HepG2 (cell line): ENCODE measurements around the gene SKI. TPM values are rescaled to one million over a fixed set of nuclear protein-coding genes. Genes with fewer than 3 reads are reported as not detected.

ENCODE experiments used
- FOXA3 ChIP-seq: IDR thresholded peaks from 2 replicates; pipeline ENCODE4 v1.6.1; 2016; ENCODE audit warnings: missing genetic modification reagents, missing compliant biosample characterization
- FOXP1 ChIP-seq, 2 experiments: fragments of 450-650 bp in 1 of 2; IDR thresholded peaks; 2 replicates each; pipeline ENCODE4 v1.6.1; 2017 to 2018; ENCODE audit warnings: antibody characterized with exemption in 1 of 2
- HNRNPL ChIP-seq: fragments of 200-400 bp; formaldehyde crosslinking; IDR thresholded peaks from 2 replicates; pipeline ENCODE4 v1.6.1; 2017; ENCODE audit warnings: mild to moderate bottlenecking, low read depth, low read length
- KLF12 ChIP-seq: sonication (generic); formaldehyde crosslinking; IDR thresholded peaks from 2 replicates; pipeline ENCODE4 v1.4.0; 2020; ENCODE audit warnings: missing genetic modification reagents, borderline replicate concordance
- MAX ChIP-seq: IDR thresholded peaks from 2 replicates; pipeline ENCODE4 v1.6.1; 2012; ENCODE audit warnings: inconsistent platforms
- SATB2 ChIP-seq: sonication (generic); formaldehyde crosslinking; IDR thresholded peaks from 2 replicates; pipeline ENCODE4 v1.5.0; 2020; ENCODE audit warnings: missing genetic modification reagents
- SOX5 ChIP-seq: IDR thresholded peaks from 2 replicates; pipeline ENCODE4 v1.6.1; 2016; ENCODE audit warnings: borderline replicate concordance
- TEAD3 ChIP-seq: optimal IDR thresholded peaks from 2 replicates; pipeline ENCODE3; 2016; ENCODE audit warnings: borderline replicate concordance
- ZBTB7B ChIP-seq: sonication (generic); formaldehyde crosslinking; IDR thresholded peaks from 2 replicates; pipeline ENCODE4 v1.4.0; 2020; ENCODE audit warnings: missing genetic modification reagents
- ZEB1 ChIP-seq: IDR thresholded peaks from 2 replicates; pipeline ENCODE4 v1.6.1; 2012; ENCODE audit warnings: mild to moderate bottlenecking, low read depth, inconsistent platforms; ENCODE audit not compliant: insufficient replicate concordance
- ZNF142 ChIP-seq: sonication (generic); formaldehyde crosslinking; IDR thresholded peaks from 2 replicates; pipeline ENCODE4 v1.4.0; 2020; ENCODE audit warnings: missing genetic modification reagents
- ZNF281 ChIP-seq: sonication (generic); formaldehyde crosslinking; IDR thresholded peaks from 2 replicates; pipeline ENCODE4 v1.4.0; 2020; ENCODE audit warnings: missing genetic modification reagents, borderline replicate concordance
- ZNF430 ChIP-seq: sonication (generic); formaldehyde crosslinking; IDR thresholded peaks from 2 replicates; pipeline ENCODE4 v1.9.0; 2021; ENCODE audit warnings: mild to moderate bottlenecking, missing genetic modification reagents
- ZNF737 ChIP-seq: sonication (generic); formaldehyde crosslinking; IDR thresholded peaks from 2 replicates; pipeline ENCODE4 v1.5.0; 2020; ENCODE audit warnings: missing genetic modification reagents, mild to moderate bottlenecking, borderline replicate concordance
- ZNF740 ChIP-seq: sonication (generic); formaldehyde crosslinking; IDR thresholded peaks from 2 replicates; pipeline ENCODE4 v1.4.0; 2020; ENCODE audit warnings: missing genetic modification reagents
- ZSCAN9 ChIP-seq: IDR thresholded peaks from 2 replicates; pipeline ENCODE4 v1.6.1; 2016; ENCODE audit warnings: borderline replicate concordance
- polyA plus RNA-seq, 8 experiments: library from polyadenylated mRNA; depleted of rRNA in 3 of 8; stranded (reverse) in 7 of 8; unstranded in 1 of 8; fragments of >200 nt; fragmentation: Illumina TruSeq in 4 of 8; extraction: Trizol in 4 of 8; gene quantifications; 2 replicates each; pipeline versions ENCODE4 v1.2.1 to v1.2.3, GENCODE V29; 2011 to 2016; ENCODE audit warnings: low read depth in 4 of 8, missing spikeins in 1 of 8, mixed read lengths in 1 of 8; ENCODE audit not compliant: insufficient read depth in 1 of 8
- total RNA-seq, 5 experiments: library from RNA; depleted of rRNA; stranded (reverse); fragments of >200 nt; fragmentation: Illumina TruSeq; extraction: Trizol; gene quantifications; 2 replicates each; pipeline ENCODE4 v1.2.3, GENCODE V29; 2016; ENCODE audit warnings: low read depth in 1 of 5

Gene SKI
- total and polyA plus RNA-seq, 2 of the 13 experiments (the other 11 are each of a cell fraction or from before 2014, with no cell fraction given), result 4.7 to 6.9 TPM

GRCh38 chr1:2208309-2209239 lies 19.5 kb upstream of the SKI start (continued):
- TF ChIP-seq FOXA3 (peak; percentile 59), ZBTB7B (peak; percentile 43; the same call in 1 of the 2 replicates), ZNF430 (CRISPR knock-in tag) (no peak), ZNF737 (CRISPR knock-in tag) (no peak), KLF12 (peak; percentile 26; the same call in 1 of the 2 replicates), ZSCAN9 (CRISPR knock-in tag) (peak; percentile 72; the same call in 1 of the 2 replicates), HNRNPL (peak; percentile 97), MAX (no peak), TEAD3 (CRISPR knock-in tag) (peak; percentile 61), ZNF142 (CRISPR knock-in tag) (no peak), SOX5 (CRISPR knock-in tag) (peak; percentile 10; the same call in 1 of the 2 replicates), FOXP1 (IDR thresholded peaks at IDR 0.05) (no peak), FOXP1 (CRISPR knock-in tag; IDR thresholded peaks at IDR 0.05) (peak; percentile 15; the same call in 1 of the 2 replicates), ZNF281 (CRISPR knock-in tag) (0 out of 2 replicates have a peak, but pooled peaks have one; percentile 6), ZNF740 (CRISPR knock-in tag) (peak; percentile 1; the same call in 1 of the 2 replicates), SATB2 (CRISPR knock-in tag) (no peak), ZEB1 (peak; percentile 73)
